Astrocyte (in vitro differentiated cells and primary cell): ENCODE results near the gene GLRB. TPM values are rescaled to one million over a fixed set of nuclear protein-coding genes. Genes with fewer than 3 reads are reported as not detected.
"Not testable (repeated sequence)": the region's sequence is repeated elsewhere in the genome, so short reads cannot be mapped to it uniquely, and the experiment has no call there.

Source experiments
- DNase-seq: peaks from one replicate; pipeline ENCODE4 v3.0.0-alpha.2; 2010; ENCODE audit warnings: low read depth
- FAIRE-seq: peaks from 2 replicates; lab custom pipeline; 2011; peaks lifted over from hg19 to GRCh38; lab: Jason Lieb, UNC
- H2AFZ ChIP-seq: 2 replicates; pipeline ENCODE4 v1.6.0; 2012; ENCODE audit warnings: low read depth, low read length, inconsistent platforms
- H3K27ac ChIP-seq: 2 replicates; pipeline ENCODE4 v1.5.1; 2011; ENCODE audit warnings: low read depth, low read length, inconsistent platforms
- H3K27me3 ChIP-seq: 2 replicates; pipeline ENCODE4 v1.6.0; 2011; ENCODE audit warnings: low read length, inconsistent platforms; ENCODE audit not compliant: insufficient read depth
- H3K36me3 ChIP-seq: 2 replicates; pipeline ENCODE4 v1.5.1; 2011; ENCODE audit warnings: low read length, inconsistent platforms; ENCODE audit not compliant: insufficient read depth
- H3K4me1 ChIP-seq: 2 replicates; pipeline ENCODE4 v1.5.1; 2011; ENCODE audit warnings: low read length, inconsistent platforms; ENCODE audit not compliant: insufficient read depth
- H3K4me2 ChIP-seq: 2 replicates; pipeline ENCODE4 v1.6.0; 2012; ENCODE audit warnings: low read length, inconsistent platforms
- H3K4me3 ChIP-seq: 2 replicates; pipeline ENCODE4 v1.5.1; 2011; ENCODE audit warnings: low read depth, mild to moderate bottlenecking, low read length, inconsistent platforms; ENCODE audit not compliant: insufficient read depth
- H3K79me2 ChIP-seq: 2 replicates; pipeline ENCODE4 v1.6.0; 2012; ENCODE audit warnings: mild to moderate bottlenecking, low read length, inconsistent platforms; ENCODE audit not compliant: insufficient read depth
- H3K9ac ChIP-seq: 2 replicates; pipeline ENCODE4 v1.6.0; 2012; ENCODE audit warnings: mild to moderate bottlenecking, low read length, inconsistent platforms
- H3K9me3 ChIP-seq: 2 replicates; pipeline ENCODE4 v1.5.1; 2012; ENCODE audit warnings: low read depth, mild to moderate bottlenecking, low read length, inconsistent platforms; ENCODE audit not compliant: insufficient read depth
- H4K20me1 ChIP-seq: 2 replicates; pipeline ENCODE4 v1.6.0; 2012; ENCODE audit warnings: low read length, inconsistent platforms; ENCODE audit not compliant: insufficient read depth
- H3K27ac Mint-ChIP-seq: one replicate; pipeline ENCODE4 v1.8.0; 2021; ENCODE audit warnings: mild to moderate bottlenecking, mixed read lengths; ENCODE audit not compliant: unreplicated experiment
- H3K27me3 Mint-ChIP-seq: one replicate; pipeline ENCODE4 v1.8.0; 2021; ENCODE audit warnings: low read depth, mixed read lengths; ENCODE audit not compliant: unreplicated experiment
- H3K36me3 Mint-ChIP-seq: one replicate; pipeline ENCODE4 v1.8.0; 2021; ENCODE audit warnings: low read depth, mixed read lengths; ENCODE audit not compliant: unreplicated experiment
- H3K4me1 Mint-ChIP-seq: one replicate; pipeline ENCODE4 v1.8.0; 2021; ENCODE audit warnings: low read depth, mixed read lengths; ENCODE audit not compliant: unreplicated experiment
- H3K4me3 Mint-ChIP-seq: one replicate; pipeline ENCODE4 v1.8.0; 2021; ENCODE audit warnings: mild to moderate bottlenecking, moderate library complexity, mixed read lengths; ENCODE audit not compliant: unreplicated experiment
- H3K9me3 Mint-ChIP-seq: one replicate; pipeline ENCODE4 v1.8.0; 2021; ENCODE audit warnings: mild to moderate bottlenecking, mixed read lengths; ENCODE audit not compliant: unreplicated experiment
- EZH2 ChIP-seq: IDR thresholded peaks from 2 replicates; pipeline ENCODE4 v1.6.1; 2012; ENCODE audit warnings: mild to moderate bottlenecking, low read length, inconsistent platforms; ENCODE audit not compliant: insufficient read depth
- total RNA-seq: library from RNA; stranded (reverse); gene quantifications from 2 replicates; pipeline ENCODE4 v1.2.1, GENCODE V29; 2021
- TF ChIP-seq, protein P1 (sequence below): IDR thresholded peaks from 2 replicates; pipeline ENCODE4 v1.5.1; 2011; ENCODE audit warnings: low read depth, mild to moderate bottlenecking, inconsistent platforms, low read length, moderate library complexity; ENCODE audit not compliant: insufficient read depth

GLRB gene
- total RNA-seq, 1 donor from 2014 or later: 5.7 TPM

DNA sequence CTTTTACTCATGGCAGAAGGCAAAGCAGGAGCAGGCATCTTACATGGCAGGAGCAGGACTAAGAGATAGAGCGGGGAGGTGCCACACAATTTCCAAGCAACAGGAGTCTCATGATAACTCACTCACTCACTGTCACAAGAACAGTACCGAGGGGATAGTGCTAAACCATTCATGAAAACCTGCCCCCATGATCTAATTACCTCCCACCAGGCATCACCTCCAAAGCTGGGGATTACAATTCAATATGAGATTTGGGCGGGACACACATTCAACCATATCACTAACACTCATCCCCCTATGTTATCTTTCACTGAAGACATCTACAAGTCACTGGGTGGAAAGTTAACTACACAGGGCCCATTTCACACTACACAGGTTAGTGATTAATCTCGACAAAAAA, 25.4 kb upstream of the GLRB start:
- Mint-ChIP-seq H3K9me3 (peaks cover 2% of the 10 kb centered on the region), H3K27ac (no peak overlapping the region), H3K4me1 (peaks cover 16% of the 10 kb centered on the region), H3K36me3 (no peaks in the 10 kb centered on the region), H3K27me3 (no peaks in the 10 kb centered on the region), H3K4me3 (no peak overlapping the region)
- Histone ChIP-seq H3K9ac (no peak overlapping the region), H3K4me3 (no peak overlapping the region), H3K27ac (no peak overlapping the region), H3K4me1 (no peaks in the 10 kb centered on the region), H3K27me3 (no peaks in the 10 kb centered on the region), H3K36me3 (no peaks in the 10 kb centered on the region), H3K9me3 (no peaks in the 10 kb centered on the region), H3K79me2 (no peaks in the 10 kb centered on the region), H2AFZ (no peak overlapping the region), H3K4me2 (no peak overlapping the region), H4K20me1 (no peaks in the 10 kb centered on the region)
- no peak for DNase-seq
- TF ChIP-seq, protein P1, sequence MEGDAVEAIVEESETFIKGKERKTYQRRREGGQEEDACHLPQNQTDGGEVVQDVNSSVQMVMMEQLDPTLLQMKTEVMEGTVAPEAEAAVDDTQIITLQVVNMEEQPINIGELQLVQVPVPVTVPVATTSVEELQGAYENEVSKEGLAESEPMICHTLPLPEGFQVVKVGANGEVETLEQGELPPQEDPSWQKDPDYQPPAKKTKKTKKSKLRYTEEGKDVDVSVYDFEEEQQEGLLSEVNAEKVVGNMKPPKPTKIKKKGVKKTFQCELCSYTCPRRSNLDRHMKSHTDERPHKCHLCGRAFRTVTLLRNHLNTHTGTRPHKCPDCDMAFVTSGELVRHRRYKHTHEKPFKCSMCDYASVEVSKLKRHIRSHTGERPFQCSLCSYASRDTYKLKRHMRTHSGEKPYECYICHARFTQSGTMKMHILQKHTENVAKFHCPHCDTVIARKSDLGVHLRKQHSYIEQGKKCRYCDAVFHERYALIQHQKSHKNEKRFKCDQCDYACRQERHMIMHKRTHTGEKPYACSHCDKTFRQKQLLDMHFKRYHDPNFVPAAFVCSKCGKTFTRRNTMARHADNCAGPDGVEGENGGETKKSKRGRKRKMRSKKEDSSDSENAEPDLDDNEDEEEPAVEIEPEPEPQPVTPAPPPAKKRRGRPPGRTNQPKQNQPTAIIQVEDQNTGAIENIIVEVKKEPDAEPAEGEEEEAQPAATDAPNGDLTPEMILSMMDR: no peak
- TF ChIP-seq EZH2: no peak
- FAIRE-seq: no peak

DNA sequence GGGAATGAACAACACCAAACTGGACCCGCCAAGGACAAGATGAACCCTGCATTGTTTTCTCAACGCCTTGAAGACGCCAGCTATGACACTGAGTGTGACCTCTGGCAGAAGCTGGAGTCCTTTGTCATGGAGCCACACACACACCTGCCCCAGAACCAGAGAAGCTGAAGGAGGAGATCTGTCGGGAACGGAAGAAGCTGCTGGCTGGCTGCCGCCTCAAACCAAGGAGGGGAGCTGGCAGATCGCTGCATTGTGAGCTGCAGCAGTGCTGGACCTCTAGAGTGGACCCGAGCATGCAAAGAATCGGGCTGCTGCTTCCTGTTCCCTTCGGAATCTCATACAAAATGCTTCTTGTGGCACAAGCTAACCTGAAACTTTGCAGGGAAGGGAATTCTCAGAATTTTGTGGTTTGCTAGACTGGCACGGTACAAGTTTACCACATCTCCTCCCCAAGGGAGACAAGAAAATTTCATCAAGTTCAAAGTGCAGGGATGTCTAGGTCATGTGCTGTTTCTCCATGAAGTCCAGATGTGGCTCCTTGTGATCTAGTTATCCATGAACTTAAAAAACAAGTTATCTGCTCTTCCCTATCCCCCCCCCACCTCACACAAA, 23.4 kb upstream of the GLRB start:
- peaks cover 10% of the 10 kb centered on the region for H3K4me1 Mint-ChIP-seq
- H3K9me3 ChIP-seq: no peaks in the 10 kb centered on the region
- H3K27ac ChIP-seq: no peak overlapping the region
- no peaks in the 10 kb centered on the region for H3K27me3 ChIP-seq
- DNase-seq (no peak), FAIRE-seq (no peak)
- H3K27me3 Mint-ChIP-seq: no peaks in the 10 kb centered on the region
- TF ChIP-seq, protein P1: no peak
- no peak for TF ChIP-seq EZH2
- H3K4me2 ChIP-seq: no peak overlapping the region
- no peaks in the 10 kb centered on the region for H3K36me3 ChIP-seq
- H3K4me1 ChIP-seq: no peaks in the 10 kb centered on the region
- H3K9me3 Mint-ChIP-seq: peaks cover 3% of the 10 kb centered on the region
- no peaks in the 10 kb centered on the region for H3K79me2 ChIP-seq
- no peaks in the 10 kb centered on the region for H3K36me3 Mint-ChIP-seq
- no peak overlapping the region for H3K4me3 ChIP-seq
- H3K9ac ChIP-seq: no peak overlapping the region
- no peaks in the 10 kb centered on the region for H4K20me1 ChIP-seq
- peak overlapping the region; percentile 24 for H3K27ac Mint-ChIP-seq
- no peak overlapping the region for H3K4me3 Mint-ChIP-seq
- no peak overlapping the region for H2AFZ ChIP-seq

DNA sequence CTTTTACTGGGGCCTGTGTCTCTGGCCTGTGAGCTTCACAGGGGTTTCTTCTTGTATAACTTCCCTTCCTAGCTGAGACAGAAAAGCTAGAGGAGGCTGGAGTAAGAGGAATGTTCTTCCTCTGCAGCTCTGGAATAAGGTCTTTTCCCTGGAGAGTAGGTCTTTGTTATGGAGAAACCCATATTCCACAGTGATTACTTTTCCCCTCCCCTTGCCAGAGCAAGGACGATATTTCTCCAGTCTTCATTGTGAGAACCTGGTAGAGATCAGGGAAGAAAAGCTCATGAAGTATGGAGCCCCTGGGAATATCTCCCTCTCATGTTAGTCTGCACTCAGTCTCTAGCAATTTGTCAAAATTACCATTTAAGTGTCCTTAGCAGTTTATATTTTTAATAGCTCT, 18.7 kb upstream of the GLRB start:
- Histone ChIP-seq H4K20me1 (no peaks in the 10 kb centered on the region), H3K4me2 (no peak overlapping the region), H3K36me3 (no peaks in the 10 kb centered on the region), H3K9ac (no peak overlapping the region), H3K4me3 (no peak overlapping the region), H3K79me2 (no peaks in the 10 kb centered on the region), H3K27me3 (no peaks in the 10 kb centered on the region), H2AFZ (peak overlapping the region; percentile 31), H3K4me1 (peaks cover 6% of the 10 kb centered on the region), H3K27ac (no peak overlapping the region), H3K9me3 (no peaks in the 10 kb centered on the region)
- FAIRE-seq (no peak), DNase-seq (no peak)
- Mint-ChIP-seq H3K4me3 (no peak overlapping the region), H3K27ac (no peak overlapping the region), H3K36me3 (no peaks in the 10 kb centered on the region), H3K4me1 (peaks cover 22% of the 10 kb centered on the region), H3K9me3 (peaks cover 1% of the 10 kb centered on the region), H3K27me3 (no peaks in the 10 kb centered on the region)
- no peak for TF ChIP-seq EZH2
- TF ChIP-seq, protein P1: no peak

DNA sequence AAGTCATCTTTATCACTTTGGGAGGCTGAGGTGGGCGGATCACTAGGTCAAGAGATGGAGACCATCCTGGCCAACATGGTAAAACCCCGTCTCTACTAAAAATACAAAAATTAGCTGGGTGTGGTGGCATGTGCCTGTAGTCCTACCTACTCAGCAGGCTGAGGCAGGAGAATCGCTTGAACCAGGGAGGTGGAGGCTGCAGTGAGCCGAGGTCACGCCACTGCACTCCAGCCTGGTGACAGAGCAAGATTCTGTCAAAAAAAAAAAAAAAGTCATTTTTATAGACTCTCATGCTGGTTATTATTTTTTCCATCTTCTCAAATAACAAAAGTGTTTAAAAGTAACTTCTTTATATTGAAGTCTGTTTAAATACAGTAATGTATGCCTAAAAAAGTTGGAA, 17.1 kb upstream of the GLRB start:
- H2AFZ ChIP-seq, H3K36me3 Mint-ChIP-seq, H3K9me3 Mint-ChIP-seq, H3K4me3 ChIP-seq, H3K27me3 ChIP-seq, FAIRE-seq, DNase-seq, H4K20me1 ChIP-seq, H3K27me3 Mint-ChIP-seq, H3K27ac ChIP-seq, H3K9ac ChIP-seq, H3K79me2 ChIP-seq, H3K36me3 ChIP-seq, H3K9me3 ChIP-seq, H3K4me3 Mint-ChIP-seq, H3K4me1 ChIP-seq: not testable (repeated sequence)
- H3K4me1 Mint-ChIP-seq: peaks cover 18% of the 10 kb centered on the region
- H3K27ac Mint-ChIP-seq: peak overlapping the region; percentile 87
- H3K4me2 ChIP-seq: peak overlapping the region; percentile 18
